HG03196 (cell line): Measurements from ENCODE around the gene FOXC1.

Experiments used
- ATAC-seq: cut with Tn5 transposase; IDR thresholded peaks from one replicate; pipeline ENCODE4 v1.9.1; 2021; ENCODE audit not compliant: unreplicated experiment

The FOXC1 gene

GRCh38 chr6:1622851-1623768, 13.4 kb downstream of the FOXC1 start:
- ATAC-seq, result no peak

- ATAC-seq, result no peak
Observed at GRCh38 chr6:1623769-1624057, 14.0 kb downstream of the FOXC1 start.

- no peak for ATAC-seq
Observed at GRCh38 chr6:1624058-1624850, 14.5 kb downstream of the FOXC1 start.

GRCh38 chr6:1624851-1625781, 15.4 kb downstream of the FOXC1 start:
- no peak for ATAC-seq

- no peak for ATAC-seq
Observed at GRCh38 chr6:1625794-1626435, 16.2 kb downstream of the FOXC1 start.

- no peak for ATAC-seq
Observed at GRCh38 chr6:1626481-1626880, 16.8 kb downstream of the FOXC1 start.

GRCh38 chr6:1627827-1628560, 18.3 kb downstream of the FOXC1 start:
- no peak for ATAC-seq

- no peak for ATAC-seq
Observed at GRCh38 chr6:1629316-1629715, 19.6 kb downstream of the FOXC1 start.

GRCh38 chr6:1630212-1630770, 20.6 kb downstream of the FOXC1 start:
- no peak for ATAC-seq

GRCh38 chr6:1630771-1631217, 21.1 kb downstream of the FOXC1 start:
- no peak for ATAC-seq

GRCh38 chr6:1631251-1631650, 21.5 kb downstream of the FOXC1 start:
- no peak for ATAC-seq

GRCh38 chr6:1633366-1634021, 23.8 kb downstream of the FOXC1 start:
- no peak for ATAC-seq

- no peak for ATAC-seq
Observed at GRCh38 chr6:1634081-1634480, 24.4 kb downstream of the FOXC1 start.

- ATAC-seq, result no peak
Observed at GRCh38 chr6:1635305-1636010, 25.7 kb downstream of the FOXC1 start.

GRCh38 chr6:1636272-1636825, 26.6 kb downstream of the FOXC1 start:
- ATAC-seq, result no peak

GRCh38 chr6:1636971-1637871, 27.5 kb downstream of the FOXC1 start:
- no peak for ATAC-seq

GRCh38 chr6:1639430-1639829, 29.7 kb downstream of the FOXC1 start:
- no peak for ATAC-seq
